Activated CD4-positive, alpha-beta T cell treated with anti-CD3 and anti-CD28 coated beads, Interleukin-2, amount 10 ng/mL, durations not matched to agents 7 days and 5 days (primary cell): ENCODE data around the gene EXOC4. TPM values are rescaled to one million over a fixed set of nuclear protein-coding genes. Genes with fewer than 3 reads are reported as not detected.

Experiments used
- microRNA-seq: library from miRNA; unstranded; fragments of <30 nt; microRNA quantifications from one replicate; pipeline ENCODE4 v1.2.0, GENCODE V29; 2021; ENCODE audit warnings: borderline microRNAs expressed, borderline replicate concordance
- total RNA-seq, 2 experiments: library from RNA; stranded (reverse); gene quantifications; one replicate each; pipeline ENCODE4 v1.2.3, GENCODE V29; 2021

EXOC4 gene
- total RNA-seq, 2 experiments from 2014 or later = 76.7 to 84.6 TPM

Small RNA genes lying within 50 kb of the gene (microRNA-seq; reads per million reads assigned to microRNA genes)
- gene MIR6133 = not detected

Other genes starting within 250 kb of the EXOC4 start
- 10 to 100 TPM; 47.4 to 49.2 TPM for gene CHCHD3, start 171.0 kb upstream of the EXOC4 start, total RNA-seq